NCI-H187 treated with DMSO at 0.1 percent for 48 hours (cell line): ENCODE results near the gene ITPRIP.

Experiments used
- DNase-seq: peaks from one replicate; lab custom pipeline; 2025; lab: John Stamatoyannopoulos, UW

Gene ITPRIP

GRCh38 chr10:104281694-104282093, 56.6 kb downstream of the ITPRIP start:
- peak; percentile 5 for DNase-seq

GRCh38 chr10:104279550-104280259, 58.6 kb downstream of the ITPRIP start:
- no peak for DNase-seq

GRCh38 chr10:104277785-104278184, 60.5 kb downstream of the ITPRIP start:
- DNase-seq, result no peak

GRCh38 chr10:104276192-104276591, 62.1 kb downstream of the ITPRIP start:
- no peak for DNase-seq

GRCh38 chr10:104274762-104275721, 63.2 kb downstream of the ITPRIP start:
- DNase-seq, result no peak

- DNase-seq, result no peak
Observed at GRCh38 chr10:104273899-104274575, 64.2 kb downstream of the ITPRIP start.

- no peak for DNase-seq
Observed at GRCh38 chr10:104273286-104273685, 65.0 kb downstream of the ITPRIP start.

- DNase-seq, result peak; percentile 77
Observed at GRCh38 chr10:104268713-104269645, 69.3 kb downstream of the ITPRIP start, which contains the start of gene GSTO2. Gene GSTO2, plus strand, starts transcription at chr10:104269184. Its CDS starts 5,732 bp downstream, at chr10:104274916.

- DNase-seq, result no peak
Observed at GRCh38 chr10:104268405-104268712, 69.9 kb downstream of the ITPRIP start.

- no peak for DNase-seq
Observed at GRCh38 chr10:104267721-104268404, 70.4 kb downstream of the ITPRIP start.

GRCh38 chr10:104264783-104265182, 73.5 kb downstream of the ITPRIP start:
- no peak for DNase-seq

- DNase-seq, result no peak
Observed at GRCh38 chr10:104262055-104262454, 76.2 kb downstream of the ITPRIP start.

GRCh38 chr10:104260775-104261115, 77.5 kb downstream of the ITPRIP start:
- no peak for DNase-seq

GRCh38 chr10:104259999-104260774, 78.1 kb downstream of the ITPRIP start:
- no peak for DNase-seq
